A549 treated with CpdA at 1 μM for 4 hours (cell line): ENCODE measurements around the gene INTS4. TPM values are rescaled to one million over a fixed set of nuclear protein-coding genes. Genes with fewer than 3 reads are reported as not detected.

ENCODE experiments used
- total RNA-seq: library from RNA; stranded (reverse); fragments of 200-300 nt; extraction: Qiagen RNA extraction; gene quantifications from 5 replicates; pipeline ENCODE4 v1.2.3, GENCODE V29; 2022; ENCODE audit warnings: low read depth

Gene INTS4, protein sequence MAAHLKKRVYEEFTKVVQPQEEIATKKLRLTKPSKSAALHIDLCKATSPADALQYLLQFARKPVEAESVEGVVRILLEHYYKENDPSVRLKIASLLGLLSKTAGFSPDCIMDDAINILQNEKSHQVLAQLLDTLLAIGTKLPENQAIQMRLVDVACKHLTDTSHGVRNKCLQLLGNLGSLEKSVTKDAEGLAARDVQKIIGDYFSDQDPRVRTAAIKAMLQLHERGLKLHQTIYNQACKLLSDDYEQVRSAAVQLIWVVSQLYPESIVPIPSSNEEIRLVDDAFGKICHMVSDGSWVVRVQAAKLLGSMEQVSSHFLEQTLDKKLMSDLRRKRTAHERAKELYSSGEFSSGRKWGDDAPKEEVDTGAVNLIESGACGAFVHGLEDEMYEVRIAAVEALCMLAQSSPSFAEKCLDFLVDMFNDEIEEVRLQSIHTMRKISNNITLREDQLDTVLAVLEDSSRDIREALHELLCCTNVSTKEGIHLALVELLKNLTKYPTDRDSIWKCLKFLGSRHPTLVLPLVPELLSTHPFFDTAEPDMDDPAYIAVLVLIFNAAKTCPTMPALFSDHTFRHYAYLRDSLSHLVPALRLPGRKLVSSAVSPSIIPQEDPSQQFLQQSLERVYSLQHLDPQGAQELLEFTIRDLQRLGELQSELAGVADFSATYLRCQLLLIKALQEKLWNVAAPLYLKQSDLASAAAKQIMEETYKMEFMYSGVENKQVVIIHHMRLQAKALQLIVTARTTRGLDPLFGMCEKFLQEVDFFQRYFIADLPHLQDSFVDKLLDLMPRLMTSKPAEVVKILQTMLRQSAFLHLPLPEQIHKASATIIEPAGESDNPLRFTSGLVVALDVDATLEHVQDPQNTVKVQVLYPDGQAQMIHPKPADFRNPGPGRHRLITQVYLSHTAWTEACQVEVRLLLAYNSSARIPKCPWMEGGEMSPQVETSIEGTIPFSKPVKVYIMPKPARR
- 19.5 to 21.8 TPM (median 20.2 TPM) in 5 replicates for total RNA-seq

GRCh38 chr11:77994434-77995362, at the start of gene INTS4:
TSS of gene INTS4 (minus strand) at chr11:77994668. CDS start at chr11:77994643, 25 bp downstream.

GRCh38 chr11:78022397-78023396, 28.2 kb upstream of the INTS4 start, which contains the start of gene KCTD14:
TSS of gene KCTD14 (minus strand) at chr11:78023276. CDS start at chr11:78023249, 27 bp downstream.

Other genes starting within 250 kb of the INTS4 start
- gene RSF1, start 173.9 kb downstream of the INTS4 start, total RNA-seq = 11.9 to 23.3 TPM (median 17.2 TPM) in 5 replicates
- 25.9 to 32.0 TPM (median 28.9 TPM) in 5 replicates for gene AAMDC, start 173.5 kb downstream of the INTS4 start, total RNA-seq
- gene KCTD14, start 28.6 kb upstream of the INTS4 start, total RNA-seq = 1.6 to 2.2 TPM (median 1.9 TPM) in 5 replicates
- gene THRSP, start 69.2 kb upstream of the INTS4 start, total RNA-seq = not detected in 5 replicates
- 221 to 261 TPM (median 253 TPM) in 5 replicates for gene NDUFC2, start 85.2 kb upstream of the INTS4 start, total RNA-seq
- 52.6 to 68.1 TPM (median 62.6 TPM) in 5 replicates for gene ALG8, start 145.0 kb upstream of the INTS4 start, total RNA-seq
- 6.0 to 8.7 TPM (median 8.1 TPM) in 5 replicates for gene KCTD21, start 194.0 kb upstream of the INTS4 start, total RNA-seq
- gene USP35, start 194.3 kb upstream of the INTS4 start, total RNA-seq = 4.5 to 7.6 TPM (median 6.6 TPM) in 5 replicates